Stomach smooth muscle (tissue), 2 donors: ENCODE data around the gene NUDT14.

Source experiments
- H3K27ac ChIP-seq: one replicate; pipeline ENCODE4 v1.7.0; 2013; ENCODE audit warnings: mild to moderate bottlenecking, low read length, inconsistent platforms
- H3K27me3 ChIP-seq, 2 donors: one replicate each; pipeline ENCODE4 v1.7.0; 2013; ENCODE audit warnings: low read length in 2 of 2; ENCODE audit not compliant: insufficient read depth in 2 of 2, control insufficient read depth in 1 of 2
- H3K36me3 ChIP-seq, 2 donors: one replicate each; pipeline ENCODE4 v1.7.0; 2013; ENCODE audit warnings: low read length in 2 of 2; ENCODE audit not compliant: control insufficient read depth in 2 of 2, insufficient read depth in 2 of 2
- H3K4me1 ChIP-seq: one replicate; pipeline ENCODE4 v1.7.0; 2013; ENCODE audit warnings: low read length; ENCODE audit not compliant: control insufficient read depth, insufficient read depth
- H3K4me3 ChIP-seq, 2 donors: one replicate each; pipeline ENCODE4 v1.7.0; 2013; ENCODE audit warnings: low read length in 2 of 2
- H3K9ac ChIP-seq, 2 donors: one replicate each; pipeline ENCODE4 v1.7.0; 2013; ENCODE audit warnings: low read length in 2 of 2, mild to moderate bottlenecking in 1 of 2
- H3K9me3 ChIP-seq, 2 donors: one replicate each; pipeline ENCODE4 v1.7.0; 2013; ENCODE audit warnings: low read length in 2 of 2; ENCODE audit not compliant: control insufficient read depth in 2 of 2
- donor health status: healthy.
- donor health status: Pancreatic carcinoma.

Gene NUDT14

GRCh38 chr14:105138021-105138541 is 43.0 kb downstream of the NUDT14 start:
- no peak overlapping the region for H3K4me3 ChIP-seq
- no peaks in the 10 kb centered on the region for H3K27me3 ChIP-seq
- H3K9ac ChIP-seq: no peak overlapping the region
- no peaks in the 10 kb centered on the region for H3K4me1 ChIP-seq
- no peaks in the 10 kb centered on the region for H3K36me3 ChIP-seq
- peaks cover 0 to 21% of the 10 kb centered on the region in 2 donors for H3K9me3 ChIP-seq
- no peak overlapping the region for H3K27ac ChIP-seq

- Histone ChIP-seq H3K4me1 (no peaks in the 10 kb centered on the region), H3K9me3 (peaks cover 0 to 21% of the 10 kb centered on the region in 2 donors), H3K27ac (no peak overlapping the region), H3K9ac (no peak overlapping the region), H3K27me3 (no peaks in the 10 kb centered on the region), H3K4me3 (no peak overlapping the region), H3K36me3 (no peaks in the 10 kb centered on the region)
These were observed 43.6 kb downstream of the NUDT14 start for GRCh38 chr14:105137481-105138020.

GRCh38 chr14:105136401-105137322 is 44.5 kb downstream of the NUDT14 start:
- Histone ChIP-seq H3K9ac (no peak overlapping the region), H3K9me3 (peaks cover 0 to 21% of the 10 kb centered on the region in 2 donors), H3K36me3 (no peaks in the 10 kb centered on the region), H3K4me3 (no peak overlapping the region), H3K27ac (no peak overlapping the region), H3K27me3 (no peaks in the 10 kb centered on the region), H3K4me1 (no peaks in the 10 kb centered on the region)

- peaks cover 0 to 20% of the 10 kb centered on the region in 2 donors for H3K9me3 ChIP-seq
These were observed 45.3 kb downstream of the NUDT14 start for GRCh38 chr14:105135700-105136395.

GRCh38 chr14:105132921-105133654 is 48.0 kb downstream of the NUDT14 start:
- Histone ChIP-seq H3K9ac (no peak overlapping the region), H3K36me3 (no peaks in the 10 kb centered on the region), H3K4me3 (no peak overlapping the region), H3K27ac (no peak overlapping the region), H3K4me1 (no peaks in the 10 kb centered on the region), H3K9me3 (peaks cover 0 to 2% of the 10 kb centered on the region in 2 donors), H3K27me3 (no peaks in the 10 kb centered on the region)

More at GRCh38 chr14:105135700-105136395, 45.3 kb downstream of the NUDT14 start:
- H3K9ac ChIP-seq: no peak overlapping the region
- no peak overlapping the region for H3K4me3 ChIP-seq
- H3K27me3 ChIP-seq: no peaks in the 10 kb centered on the region
- no peaks in the 10 kb centered on the region for H3K4me1 ChIP-seq
- H3K36me3 ChIP-seq: no peaks in the 10 kb centered on the region
- no peak overlapping the region for H3K27ac ChIP-seq

GRCh38 chr14:105131241-105131640 is 49.9 kb downstream of the NUDT14 start:
- H3K9ac ChIP-seq: no peak overlapping the region
- H3K4me3 ChIP-seq: no peak overlapping the region
- no peaks in the 10 kb centered on the region for H3K4me1 ChIP-seq
- H3K27me3 ChIP-seq: peaks cover 0 to 2% of the 10 kb centered on the region in 2 donors
- H3K27ac ChIP-seq: no peak overlapping the region
- no peaks in the 10 kb centered on the region for H3K36me3 ChIP-seq
- peaks cover 0 to 2% of the 10 kb centered on the region in 2 donors for H3K9me3 ChIP-seq

GRCh38 chr14:105128059-105128458 is 53.1 kb downstream of the NUDT14 start:
- Histone ChIP-seq H3K27ac (no peak overlapping the region), H3K9me3 (peaks cover 2 to 8% of the 10 kb centered on the region in 2 donors), H3K9ac (no peak overlapping the region), H3K4me3 (no peak overlapping the region), H3K27me3 (peaks cover 0 to 14% of the 10 kb centered on the region in 2 donors), H3K4me1 (no peaks in the 10 kb centered on the region), H3K36me3 (no peaks in the 10 kb centered on the region)

- H3K4me3 ChIP-seq: no peak overlapping the region
- no peak overlapping the region for H3K9ac ChIP-seq
These were observed 54.2 kb downstream of the NUDT14 start for GRCh38 chr14:105126981-105127329.

GRCh38 chr14:105126126-105126980 is 54.8 kb downstream of the NUDT14 start:
- Histone ChIP-seq H3K4me3 (no peak overlapping the region), H3K4me1 (no peaks in the 10 kb centered on the region), H3K27me3 (peaks cover 0 to 17% of the 10 kb centered on the region in 2 donors), H3K9me3 (peaks cover 17 to 20% of the 10 kb centered on the region in 2 donors), H3K36me3 (no peaks in the 10 kb centered on the region), H3K27ac (no peak overlapping the region), H3K9ac (no peak overlapping the region)

More at GRCh38 chr14:105126981-105127329, 54.2 kb downstream of the NUDT14 start:
- peaks cover 0 to 16% of the 10 kb centered on the region in 2 donors for H3K27me3 ChIP-seq
- H3K9me3 ChIP-seq: peaks cover 11 to 16% of the 10 kb centered on the region in 2 donors
- no peak overlapping the region for H3K27ac ChIP-seq
- H3K4me1 ChIP-seq: no peaks in the 10 kb centered on the region
- H3K36me3 ChIP-seq: no peaks in the 10 kb centered on the region
